Adrenal gland (tissue), 5 donors: ENCODE measurements around the gene WBP11.

ENCODE experiments used
- POLR2A ChIP-seq, 2 donors: fragments of 450-650 bp; IDR thresholded peaks; one replicate each; pipeline ENCODE4 v1.6.1; 2017; ENCODE audit warnings: antibody characterized with exemption in 2 of 2, mild to moderate bottlenecking in 2 of 2, moderate library complexity in 1 of 2
- TF ChIP-seq, protein P1 (sequence below), 6 experiments: fragments of 450-650 bp in 4 of 6; fragments of 200-600 bp in 2 of 6; sonication (generic) in 1 of 6; IDR thresholded peaks; 1 replicate in 5 of 6; 2 replicates in 1 of 6; pipeline versions ENCODE4 v1.5.1 to v1.8.0; 2016 to 2021; ENCODE audit warnings: antibody characterized with exemption in 6 of 6, mild to moderate bottlenecking in 2 of 6, moderate library complexity in 1 of 6
- donor health status: DM: no; HTN: no; CAD: no.

DNA sequence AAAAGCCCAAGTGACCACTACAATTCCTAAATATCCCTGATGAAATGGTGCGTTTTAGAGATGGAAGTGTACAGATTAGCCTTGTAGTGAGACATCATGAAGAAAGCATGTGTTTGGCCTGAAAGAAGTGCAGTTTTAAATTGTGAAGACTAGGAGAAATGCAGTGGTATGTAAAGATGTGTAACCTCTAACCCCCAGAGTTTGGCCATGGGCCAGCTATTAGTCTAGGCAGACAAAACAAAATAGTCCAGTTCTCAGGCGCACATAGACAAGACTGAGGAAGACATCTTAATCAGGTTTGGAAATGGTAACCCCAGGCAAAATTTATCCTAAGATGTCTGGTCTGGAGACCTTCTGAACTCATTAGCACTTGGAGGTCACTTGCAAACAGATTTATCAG is 23.4 kb downstream of the WBP11 start:
- TF ChIP-seq, protein P1, sequence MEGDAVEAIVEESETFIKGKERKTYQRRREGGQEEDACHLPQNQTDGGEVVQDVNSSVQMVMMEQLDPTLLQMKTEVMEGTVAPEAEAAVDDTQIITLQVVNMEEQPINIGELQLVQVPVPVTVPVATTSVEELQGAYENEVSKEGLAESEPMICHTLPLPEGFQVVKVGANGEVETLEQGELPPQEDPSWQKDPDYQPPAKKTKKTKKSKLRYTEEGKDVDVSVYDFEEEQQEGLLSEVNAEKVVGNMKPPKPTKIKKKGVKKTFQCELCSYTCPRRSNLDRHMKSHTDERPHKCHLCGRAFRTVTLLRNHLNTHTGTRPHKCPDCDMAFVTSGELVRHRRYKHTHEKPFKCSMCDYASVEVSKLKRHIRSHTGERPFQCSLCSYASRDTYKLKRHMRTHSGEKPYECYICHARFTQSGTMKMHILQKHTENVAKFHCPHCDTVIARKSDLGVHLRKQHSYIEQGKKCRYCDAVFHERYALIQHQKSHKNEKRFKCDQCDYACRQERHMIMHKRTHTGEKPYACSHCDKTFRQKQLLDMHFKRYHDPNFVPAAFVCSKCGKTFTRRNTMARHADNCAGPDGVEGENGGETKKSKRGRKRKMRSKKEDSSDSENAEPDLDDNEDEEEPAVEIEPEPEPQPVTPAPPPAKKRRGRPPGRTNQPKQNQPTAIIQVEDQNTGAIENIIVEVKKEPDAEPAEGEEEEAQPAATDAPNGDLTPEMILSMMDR (IDR thresholded peaks at IDR 0.05), result no peak
- no peak for TF ChIP-seq POLR2A (IDR thresholded peaks at IDR 0.05)
